Spleen (tissue), 7 donors: ENCODE measurements around the gene POFUT1.

Source experiments
- CTCF ChIP-seq, 11 experiments: fragments of 200-600 bp in 7 of 11; fragments of 450-650 bp in 4 of 11; sonication (generic) in 4 of 11; IDR thresholded peaks in 8 of 11; conservative IDR thresholded peaks in 3 of 11; 1 replicate in 7 of 11; 2 replicates in 4 of 11; pipeline versions ENCODE4 v1.4.0 to v1.8.0; 2016 to 2021; ENCODE audit warnings: antibody characterized with exemption in 11 of 11, inconsistent platforms in 4 of 11, mild to moderate bottlenecking in 1 of 11
- POLR2A ChIP-seq, 3 donors: fragments of 450-650 bp; IDR thresholded peaks; one replicate each; pipeline ENCODE4 v1.5.1; 2017; ENCODE audit warnings: antibody characterized with exemption in 3 of 3, mild to moderate bottlenecking in 1 of 3
- donor health status: DM: no; HTN: no; CAD: no; lungs with moderate emphysema.
- donor health status: DM: no; HTN: no; CAD: no.
- donor health status: DM: no; HTN: no; CAD: no.

- TF ChIP-seq POLR2A (IDR thresholded peaks at IDR 0.05) (no peak), CTCF (IDR thresholded peaks at IDR 0.05 in 8 of 11, conservative IDR thresholded peaks at IDR 0.05 in 3 of 11) (no peak)
Observed at GRCh38 chr20:32188376-32189122, 19.1 kb upstream of the POFUT1 start.
